ENCODE measurements around the gene NOP10.
"Not testable (repeated sequence)": the region's sequence is repeated elsewhere in the genome, so short reads cannot be mapped to it uniquely, and the experiment has no call there.

Gene NOP10

GRCh38 chr15:34365091-34365825, 22.3 kb upstream of the NOP10 start:
- no peak overlapping the region for H3K27ac Mint-ChIP-seq
- ATAC-seq (no peak), DNase-seq (no peak)
- no peaks in the 10 kb centered on the region for H3K27me3 Mint-ChIP-seq
- H3K4me3 Mint-ChIP-seq = peak overlapping the region; percentile 95 to 98
- no peaks in the 10 kb centered on the region for H3K9me3 Mint-ChIP-seq
- peaks cover 45% of the 10 kb centered on the region for H3K4me1 Mint-ChIP-seq

- no peak for ATAC-seq
- no peaks in the 10 kb centered on the region for H3K9me3 Mint-ChIP-seq
- no peak for DNase-seq
- no peak overlapping the region for H3K4me3 Mint-ChIP-seq
- no peaks in the 10 kb centered on the region for H3K27me3 Mint-ChIP-seq
- peaks cover 35% of the 10 kb centered on the region for H3K4me1 Mint-ChIP-seq
- no peak overlapping the region for H3K27ac Mint-ChIP-seq
These were observed 21.1 kb upstream of the NOP10 start for GRCh38 chr15:34364041-34364440.

GRCh38 chr15:34362047-34362773, 19.3 kb upstream of the NOP10 start:
- Mint-ChIP-seq H3K4me3 (no peak overlapping the region), H3K27me3 (no peaks in the 10 kb centered on the region), H3K9me3 (no peaks in the 10 kb centered on the region), H3K27ac (peak overlapping the region in 1 of 2 donors; percentile 53), H3K4me1 (peaks cover 23% of the 10 kb centered on the region)
- no peak for DNase-seq
- no peak for ATAC-seq

- DNase-seq (no peak), ATAC-seq (no peak)
- Mint-ChIP-seq H3K9me3 (no peaks in the 10 kb centered on the region), H3K27me3 (no peaks in the 10 kb centered on the region), H3K4me1 (peaks cover 18% of the 10 kb centered on the region), H3K4me3 (no peak overlapping the region), H3K27ac (no peak overlapping the region)
These were observed 18.3 kb upstream of the NOP10 start for GRCh38 chr15:34361278-34361677.

- no peak for ATAC-seq
- Mint-ChIP-seq H3K4me3 (no peak overlapping the region), H3K27me3 (no peaks in the 10 kb centered on the region), H3K27ac (no peak overlapping the region), H3K4me1 (peaks cover 8% of the 10 kb centered on the region), H3K9me3 (no peaks in the 10 kb centered on the region)
- DNase-seq = no peak
These were observed 17.4 kb upstream of the NOP10 start for GRCh38 chr15:34360298-34360697.

DNA sequence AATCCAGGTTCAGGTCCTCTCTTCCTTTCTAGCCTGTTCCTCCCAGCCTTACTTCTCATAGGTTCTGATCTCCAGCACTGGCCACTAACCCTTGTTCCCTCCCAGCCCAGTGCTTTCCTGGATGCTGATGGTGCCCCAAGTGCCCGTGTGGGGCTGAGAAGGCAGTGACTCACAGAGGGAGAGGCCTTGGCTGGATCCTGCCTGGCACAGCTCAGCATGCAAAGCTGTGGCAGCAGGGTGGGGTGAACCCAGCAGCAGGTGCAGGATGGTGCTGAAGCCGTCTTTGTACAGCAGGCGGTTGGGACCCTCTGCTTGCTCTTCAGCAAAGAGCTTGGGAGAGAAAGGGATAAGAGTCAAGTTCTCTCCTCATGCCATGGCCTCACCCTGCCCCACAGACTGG, 16.5 kb upstream of the NOP10 start:
- Mint-ChIP-seq H3K27me3 (no peaks in the 10 kb centered on the region), H3K27ac (peak overlapping the region in 1 of 2 donors; percentile 85), H3K4me1 (no peaks in the 10 kb centered on the region), H3K9me3 (no peaks in the 10 kb centered on the region), H3K4me3 (no peak overlapping the region)
- no peak for ATAC-seq
- no peak for DNase-seq

- DNase-seq = no peak
- ATAC-seq = no peak
- no peak overlapping the region for H3K4me3 Mint-ChIP-seq
- no peaks in the 10 kb centered on the region for H3K9me3 Mint-ChIP-seq
- H3K27ac Mint-ChIP-seq = peak overlapping the region in 1 of 2 donors; percentile 5
- H3K27me3 Mint-ChIP-seq = no peaks in the 10 kb centered on the region
- H3K4me1 Mint-ChIP-seq = no peaks in the 10 kb centered on the region
These were observed 16.0 kb upstream of the NOP10 start for GRCh38 chr15:34358948-34359347.

GRCh38 chr15:34358367-34358766, 15.4 kb upstream of the NOP10 start:
- no peak for DNase-seq
- Mint-ChIP-seq H3K27ac (peak overlapping the region; percentile 28 to 31), H3K4me3 (no peak overlapping the region), H3K27me3 (no peaks in the 10 kb centered on the region), H3K9me3 (no peaks in the 10 kb centered on the region), H3K4me1 (no peaks in the 10 kb centered on the region)
- ATAC-seq = no peak

DNA sequence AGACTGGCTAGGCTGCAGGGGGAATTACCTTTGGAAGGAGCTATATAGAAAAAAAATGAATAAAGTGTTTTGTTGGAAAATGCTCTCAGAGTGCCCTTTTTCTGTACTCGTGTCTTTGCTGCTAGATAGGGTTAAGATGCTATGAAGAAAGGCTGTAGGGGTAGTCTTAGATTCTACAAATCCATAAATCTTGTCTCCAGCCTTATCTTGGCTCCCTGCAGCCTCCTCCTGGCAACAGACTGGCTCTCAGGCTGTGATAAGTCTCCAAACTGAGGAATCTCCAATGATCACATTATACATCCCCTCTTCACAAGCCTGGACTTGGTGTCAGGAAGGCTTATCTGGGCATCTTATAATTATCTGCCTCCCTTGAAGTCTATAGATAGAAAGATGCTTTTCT, 14.7 kb upstream of the NOP10 start:
- Mint-ChIP-seq H3K27ac (no peak overlapping the region), H3K4me1 (no peaks in the 10 kb centered on the region), H3K27me3 (no peaks in the 10 kb centered on the region), H3K4me3 (no peak overlapping the region), H3K9me3 (no peaks in the 10 kb centered on the region)
- DNase-seq (no peak), ATAC-seq (no peak)

- H3K4me3 Mint-ChIP-seq = no peak overlapping the region
- ATAC-seq (no peak), DNase-seq (no peak)
- H3K27me3 Mint-ChIP-seq = no peaks in the 10 kb centered on the region
- no peaks in the 10 kb centered on the region for H3K9me3 Mint-ChIP-seq
- no peak overlapping the region for H3K27ac Mint-ChIP-seq
- H3K4me1 Mint-ChIP-seq = no peaks in the 10 kb centered on the region
These were observed 12.3 kb upstream of the NOP10 start for GRCh38 chr15:34355241-34355640.

- Mint-ChIP-seq H3K4me3 (no peak overlapping the region), H3K4me1 (no peaks in the 10 kb centered on the region), H3K27me3 (no peaks in the 10 kb centered on the region), H3K27ac (no peak overlapping the region), H3K9me3 (no peaks in the 10 kb centered on the region)
- ATAC-seq (no peak), DNase-seq (no peak)
These were observed 11.3 kb upstream of the NOP10 start for GRCh38 chr15:34354286-34354685.

DNA sequence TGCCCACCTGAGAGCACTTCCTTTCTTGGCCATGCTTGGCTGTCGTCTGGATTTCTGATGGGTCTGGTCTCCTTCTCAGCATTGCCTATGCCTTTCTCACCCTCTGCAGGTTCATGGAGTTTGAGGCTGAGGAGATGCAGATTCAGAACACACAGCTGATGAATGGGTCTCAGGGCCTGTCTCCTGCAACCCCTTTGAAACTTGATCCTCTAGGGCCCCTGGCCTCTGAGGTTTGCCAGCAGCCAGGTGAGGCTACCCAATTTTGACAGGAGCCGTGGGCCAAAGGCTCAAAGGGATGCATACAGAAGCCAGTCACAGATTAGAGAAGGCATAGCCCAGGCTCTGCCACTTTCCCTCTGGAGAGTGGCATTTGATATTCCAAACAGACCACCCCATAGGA, 10.7 kb upstream of the NOP10 start:
- H3K9me3 Mint-ChIP-seq = no peaks in the 10 kb centered on the region
- DNase-seq (no peak), ATAC-seq (no peak)
- no peak overlapping the region for H3K4me3 Mint-ChIP-seq
- H3K27ac Mint-ChIP-seq = no peak overlapping the region
- H3K4me1 Mint-ChIP-seq = no peaks in the 10 kb centered on the region
- no peaks in the 10 kb centered on the region for H3K27me3 Mint-ChIP-seq

DNA sequence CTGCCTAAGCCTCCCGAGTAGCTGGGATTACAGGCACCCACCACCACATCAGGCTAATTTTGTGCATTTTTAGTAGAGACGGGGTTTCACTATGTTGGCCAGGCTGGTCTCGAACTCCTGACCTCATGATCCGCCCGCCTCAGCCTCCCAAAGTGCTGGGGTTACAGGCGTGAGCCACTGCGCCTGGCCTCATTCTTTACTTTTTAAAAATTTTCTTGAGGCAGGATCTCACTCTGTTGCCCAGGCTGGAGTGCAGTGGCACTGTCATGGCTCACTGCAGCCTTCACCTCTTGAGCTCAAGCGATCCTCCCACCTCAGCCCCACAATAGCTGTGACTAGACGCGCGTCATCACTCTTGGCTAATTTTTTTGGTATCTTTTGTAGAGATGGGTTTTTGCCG, 10.1 kb upstream of the NOP10 start:
- not testable (repeated sequence) for H3K27me3 Mint-ChIP-seq, H3K27ac Mint-ChIP-seq, H3K4me1 Mint-ChIP-seq, H3K4me3 Mint-ChIP-seq, DNase-seq, ATAC-seq, H3K9me3 Mint-ChIP-seq

DNA sequence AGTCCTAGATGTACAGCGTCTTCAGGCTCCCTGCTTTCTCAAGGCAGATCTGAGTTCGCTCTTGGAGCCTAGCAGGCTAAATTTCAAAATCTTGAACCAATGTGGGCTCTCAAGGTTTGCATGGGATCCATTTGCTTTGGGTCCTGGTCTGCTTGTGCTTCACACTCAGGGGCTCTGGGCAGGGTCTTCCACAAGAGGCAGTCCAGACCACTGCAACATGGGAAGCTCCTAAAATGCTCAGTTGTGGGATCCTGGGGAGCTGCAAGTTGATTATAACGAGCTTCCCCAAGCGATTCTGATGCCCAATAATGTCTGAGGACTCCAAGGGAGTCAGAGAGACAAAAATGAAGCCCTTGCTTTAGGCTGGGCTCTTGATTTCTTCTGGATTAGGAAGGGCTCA, 6.8 kb upstream of the NOP10 start:
- no peak overlapping the region for H3K4me3 Mint-ChIP-seq
- no peaks in the 10 kb centered on the region for H3K27me3 Mint-ChIP-seq
- DNase-seq (no peak), ATAC-seq (no peak)
- no peak overlapping the region for H3K27ac Mint-ChIP-seq
- H3K4me1 Mint-ChIP-seq = no peaks in the 10 kb centered on the region
- H3K9me3 Mint-ChIP-seq = no peaks in the 10 kb centered on the region

- Mint-ChIP-seq H3K27me3 (no peaks in the 10 kb centered on the region), H3K4me1 (no peaks in the 10 kb centered on the region), H3K27ac (no peak overlapping the region), H3K9me3 (no peaks in the 10 kb centered on the region), H3K4me3 (no peak overlapping the region)
- ATAC-seq = no peak
- no peak for DNase-seq
These were observed 5.9 kb upstream of the NOP10 start for GRCh38 chr15:34348735-34349300.

DNA sequence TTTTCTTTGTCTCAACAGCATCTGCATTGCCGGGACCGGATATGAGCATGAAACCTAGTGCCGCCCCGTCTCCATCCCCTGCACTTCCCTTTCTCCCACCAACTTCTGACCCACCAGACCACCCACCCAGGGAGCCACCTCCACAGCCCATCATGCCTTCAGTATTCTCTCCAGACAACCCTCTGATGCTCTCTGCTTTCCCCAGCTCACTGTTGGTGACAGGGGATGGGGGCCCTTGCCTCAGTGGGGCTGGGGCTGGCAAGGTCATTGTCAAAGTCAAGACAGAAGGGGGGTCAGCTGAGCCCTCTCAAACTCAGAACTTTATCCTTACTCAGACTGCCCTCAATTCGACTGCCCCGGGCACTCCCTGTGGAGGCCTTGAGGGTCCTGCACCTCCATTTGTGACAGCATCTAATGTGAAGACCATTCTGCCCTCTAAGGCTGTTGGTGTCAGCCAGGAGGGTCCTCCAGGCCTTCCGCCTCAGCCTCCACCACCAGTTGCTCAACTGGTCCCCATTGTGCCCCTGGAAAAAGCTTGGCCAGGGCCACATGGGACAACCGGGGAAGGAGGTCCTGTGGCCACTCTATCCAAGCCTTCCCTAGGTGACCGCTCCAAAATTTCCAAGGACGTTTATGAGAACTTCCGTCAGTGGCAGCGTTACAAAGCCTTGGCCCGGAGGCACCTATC, 5.2 kb upstream of the NOP10 start:
- no peak overlapping the region for H3K4me3 Mint-ChIP-seq
- no peak for ATAC-seq
- no peak for DNase-seq
- no peaks in the 10 kb centered on the region for H3K9me3 Mint-ChIP-seq
- no peaks in the 10 kb centered on the region for H3K4me1 Mint-ChIP-seq
- H3K27ac Mint-ChIP-seq = no peak overlapping the region
- no peaks in the 10 kb centered on the region for H3K27me3 Mint-ChIP-seq

All from stimulated activated naive CD8-positive, alpha-beta T cell treated with anti-CD3 and anti-CD28 coated beads, Interleukin-15, amount 100 ng/mL, for 72 hours (primary cell).